OCI-LY1 (cell line): ENCODE results near the gene KICS2.

Experiments used
- H2AFZ ChIP-seq: fragments of 200-600 bp; sonication (generic), shearing (Covaris generic); 2 replicates; pipeline ENCODE4 v1.6.0; 2014; ENCODE audit warnings: antibody characterized with exemption, mild to moderate bottlenecking, low read length
- H3F3A ChIP-seq: fragments of 200-600 bp; sonication (generic), shearing (Covaris generic); 2 replicates; pipeline ENCODE4 v1.6.0; 2014; ENCODE audit warnings: mild to moderate bottlenecking, antibody characterized with exemption, low read length, moderate library complexity; ENCODE audit not compliant: insufficient read depth
- H3K27ac ChIP-seq: fragments of 200-600 bp; sonication (generic); 2 replicates; pipeline ENCODE4 v1.5.1; 2014; ENCODE audit warnings: low read length, mixed run types, mild to moderate bottlenecking, low read depth; ENCODE audit not compliant: poor library complexity, severe bottlenecking
- H3K27me3 ChIP-seq: fragments of 200-600 bp; sonication (generic); 2 replicates; pipeline ENCODE4 v1.6.0; 2014; ENCODE audit warnings: antibody characterized with exemption, mild to moderate bottlenecking, low read length, moderate library complexity; ENCODE audit not compliant: insufficient read depth
- H3K36me3 ChIP-seq: fragments of 200-600 bp; sonication (generic); 2 replicates; pipeline ENCODE4 v1.6.1; 2014; ENCODE audit warnings: mild to moderate bottlenecking, antibody characterized with exemption, low read length, moderate library complexity, mixed read lengths; ENCODE audit not compliant: insufficient read depth
- H3K4me1 ChIP-seq: fragments of 200-600 bp; sonication (generic); 2 replicates; pipeline ENCODE4 v1.5.1; 2014; ENCODE audit warnings: mild to moderate bottlenecking, low read length, moderate library complexity; ENCODE audit not compliant: insufficient read depth, severe bottlenecking
- H3K4me2 ChIP-seq: fragments of 200-600 bp; sonication (generic), shearing (Covaris generic); 2 replicates; pipeline ENCODE4 v1.6.1; 2014; ENCODE audit warnings: low read length
- H3K4me3 ChIP-seq: fragments of 200-600 bp; sonication (generic); 2 replicates; pipeline ENCODE4 v1.5.1; 2014; ENCODE audit warnings: low read length, low read depth, mild to moderate bottlenecking, mixed read lengths; ENCODE audit not compliant: poor library complexity, severe bottlenecking
- H3K79me2 ChIP-seq: fragments of 200-600 bp; shearing (Covaris generic); 2 replicates; pipeline ENCODE4 v1.6.1; 2016; ENCODE audit warnings: mixed run types, low read length, mixed read lengths; ENCODE audit not compliant: insufficient read depth
- H3K9ac ChIP-seq: fragments of 200-600 bp; sonication (generic), shearing (Covaris generic); 2 replicates; pipeline ENCODE4 v1.6.1; 2014; ENCODE audit warnings: mild to moderate bottlenecking, low read length, mixed read lengths
- H3K9me2 ChIP-seq: fragments of 200-600 bp; sonication (generic), shearing (Covaris generic); 2 replicates; pipeline ENCODE4 v1.6.1; 2014; ENCODE audit warnings: low read depth, mild to moderate bottlenecking, low read length, mixed read lengths
- H3K9me3 ChIP-seq: fragments of 200-600 bp; shearing (Covaris generic); 2 replicates; pipeline ENCODE4 v1.6.1; 2014; ENCODE audit warnings: low read length, mixed read lengths
- H4K20me1 ChIP-seq: fragments of 200-600 bp; sonication (generic), shearing (Covaris generic); 2 replicates; pipeline ENCODE4 v1.6.0; 2016; ENCODE audit warnings: mild to moderate bottlenecking, low read length; ENCODE audit not compliant: insufficient read depth
- CTCF ChIP-seq: fragments of 200-600 bp; sonication (generic), shearing (Covaris generic); IDR thresholded peaks from 2 replicates; pipeline ENCODE4 v1.5.1; 2017; ENCODE audit warnings: mild to moderate bottlenecking, antibody characterized with exemption, low read length, moderate library complexity, mixed read lengths
- EZH2 ChIP-seq: fragments of 200-600 bp; sonication (generic), shearing (Covaris generic); IDR thresholded peaks from 2 replicates; pipeline ENCODE4 v1.8.0; 2017; ENCODE audit warnings: borderline replicate concordance, mixed run types, mild to moderate bottlenecking, antibody characterized with exemption, low read length, moderate library complexity, mixed read lengths

The KICS2 gene

DNA sequence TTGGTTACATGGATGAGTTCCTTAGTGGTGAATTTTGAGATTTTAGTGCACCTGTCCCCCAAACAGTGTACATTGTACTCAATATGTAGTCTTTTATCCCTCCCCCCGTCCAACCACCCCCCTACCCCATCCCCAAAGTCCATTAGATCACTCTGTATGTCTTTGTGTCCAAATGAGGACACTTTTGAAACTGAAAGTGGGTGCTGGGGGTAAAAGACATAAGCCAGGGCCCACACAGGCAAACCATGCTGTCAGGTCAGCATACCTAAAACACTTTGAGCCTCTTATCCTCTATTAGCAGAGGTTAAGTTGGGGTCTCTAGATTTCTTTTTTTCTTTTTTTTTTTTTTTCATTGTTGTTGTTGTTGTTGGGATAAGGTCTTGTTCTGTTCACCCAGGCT, 31.3 kb upstream of the KICS2 start:
- Histone ChIP-seq H2AFZ (no peak overlapping the region), H3K4me2 (no peak overlapping the region), H3K4me3 (no peak overlapping the region)

GRCh38 chr12:64252681-64253080, 30.6 kb upstream of the KICS2 start:
- H3K9me2 ChIP-seq, result no peaks in the 10 kb centered on the region
- no peak overlapping the region for H3K4me2 ChIP-seq
- no peak overlapping the region for H3K4me3 ChIP-seq
- H3K4me1 ChIP-seq, result no peaks in the 10 kb centered on the region
- H3K36me3 ChIP-seq, result no peaks in the 10 kb centered on the region
- no peaks in the 10 kb centered on the region for H3K27me3 ChIP-seq
- TF ChIP-seq CTCF (no peak), EZH2 (no peak)
- no peaks in the 10 kb centered on the region for H3K9me3 ChIP-seq
- H3K79me2 ChIP-seq, result no peaks in the 10 kb centered on the region
- no peak overlapping the region for H2AFZ ChIP-seq
- H3K9ac ChIP-seq, result no peak overlapping the region
- no peak overlapping the region for H3K27ac ChIP-seq
- no peaks in the 10 kb centered on the region for H3F3A ChIP-seq
- H4K20me1 ChIP-seq, result no peaks in the 10 kb centered on the region

More for the DNA sequence above, 31.3 kb upstream of the KICS2 start:
- Histone ChIP-seq H3K9ac (no peak overlapping the region), H3K9me2 (no peaks in the 10 kb centered on the region), H3K36me3 (no peaks in the 10 kb centered on the region), H3K9me3 (no peaks in the 10 kb centered on the region), H3K27ac (no peak overlapping the region), H3F3A (no peaks in the 10 kb centered on the region), H3K4me1 (no peaks in the 10 kb centered on the region), H3K79me2 (no peaks in the 10 kb centered on the region), H3K27me3 (no peaks in the 10 kb centered on the region), H4K20me1 (no peaks in the 10 kb centered on the region)
- TF ChIP-seq EZH2, result no peak
- TF ChIP-seq CTCF, result no peak

GRCh38 chr12:64243809-64244208, 21.7 kb upstream of the KICS2 start:
- Histone ChIP-seq H4K20me1 (no peaks in the 10 kb centered on the region), H3K9me3 (no peaks in the 10 kb centered on the region), H3K4me2 (no peak overlapping the region), H3K27ac (no peak overlapping the region), H3K4me1 (no peaks in the 10 kb centered on the region), H3K79me2 (no peaks in the 10 kb centered on the region), H3K27me3 (no peaks in the 10 kb centered on the region), H3F3A (no peaks in the 10 kb centered on the region), H3K36me3 (no peaks in the 10 kb centered on the region), H3K9ac (no peak overlapping the region), H3K4me3 (no peak overlapping the region), H2AFZ (no peak overlapping the region), H3K9me2 (no peaks in the 10 kb centered on the region)
- TF ChIP-seq EZH2 (no peak), CTCF (no peak)
